Measurements from ENCODE around the gene DPF3. TPM values are rescaled to one million over a fixed set of nuclear protein-coding genes. Genes with fewer than 3 reads are reported as not detected.
A peak's percentile ranks its signal among the peaks of the same experiment; 100 is the strongest.

DPF3 gene
- total and polyA plus RNA-seq, 2 donors from 2014 or later, result 2.3 to 2.8 TPM

DNA sequence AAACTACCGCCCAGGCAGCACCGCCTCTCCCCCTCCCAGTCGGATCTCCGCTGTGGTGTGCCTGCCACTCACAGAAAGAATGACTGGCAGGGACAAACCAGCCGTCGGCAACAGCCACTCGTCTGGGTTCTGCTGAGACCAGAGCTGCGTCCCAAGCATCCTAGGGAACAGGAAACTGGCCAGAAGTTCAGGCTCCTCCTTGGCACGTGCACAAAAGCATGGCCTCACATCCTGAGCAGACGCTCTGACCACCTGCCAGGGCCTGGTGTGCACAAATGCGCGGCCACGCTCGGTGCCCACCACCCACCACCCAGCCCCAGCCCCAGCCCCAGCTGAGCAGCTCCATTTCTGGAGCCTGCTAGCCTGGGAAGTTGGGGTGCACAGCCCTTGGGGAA is 214.8 kb downstream of the DPF3 start:
- H3K9ac ChIP-seq (ENCODE audit: low read length in 3 of 3), result no peak overlapping the region
- no peak for TF ChIP-seq CTCF (IDR thresholded peaks at IDR 0.05; ENCODE audit: borderline replicate concordance, extremely low read depth, insufficient read depth)
- no peaks in the 10 kb centered on the region for H3K4me1 ChIP-seq (ENCODE audit: control insufficient read depth in 2 of 3, insufficient read depth in 2 of 3, low read depth in 1 of 3, low read length in 3 of 3)
- FAIRE-seq (no peak), DNase-seq (peak in 2 of 5 donors; percentile 43 to 67)
- no peaks in the 10 kb centered on the region for H3K9me3 ChIP-seq (ENCODE audit: control insufficient read depth in 2 of 3, insufficient read depth in 1 of 3, low read length in 3 of 3)
- H3K27ac ChIP-seq (ENCODE audit: low read depth in 2 of 2, low read length in 2 of 2), result no peak overlapping the region
- no peak overlapping the region for H3K4me3 ChIP-seq (ENCODE audit: low read length in 3 of 3)
- intact Hi-C loops (cut with DNase I), result no loop called here
- H3K27me3 ChIP-seq (ENCODE audit: control insufficient read depth, insufficient read depth, low read length), result no peaks in the 10 kb centered on the region
- peaks cover 0 to 2% (median 0%) of the 10 kb centered on the region in 3 donors for H3K36me3 ChIP-seq (ENCODE audit: control insufficient read depth in 2 of 3, insufficient read depth in 3 of 3, low read length in 3 of 3)

GRCh38 chr14:72678356-72678755 is 215.5 kb downstream of the DPF3 start:
- FAIRE-seq (no peak), DNase-seq (no peak)
- no peak overlapping the region for H3K4me3 ChIP-seq (ENCODE audit: low read length in 3 of 3)
- no peak overlapping the region for H3K27ac ChIP-seq (ENCODE audit: low read depth in 2 of 2, low read length in 2 of 2)
- intact Hi-C loops (cut with DNase I), result no loop called here
- no peak overlapping the region for H3K9ac ChIP-seq (ENCODE audit: low read length in 3 of 3)
- H3K27me3 ChIP-seq (ENCODE audit: control insufficient read depth, insufficient read depth, low read length), result no peaks in the 10 kb centered on the region
- H3K36me3 ChIP-seq (ENCODE audit: control insufficient read depth in 2 of 3, insufficient read depth in 3 of 3, low read length in 3 of 3), result peaks cover 0 to 10% (median 0%) of the 10 kb centered on the region in 3 donors
- no peaks in the 10 kb centered on the region for H3K9me3 ChIP-seq (ENCODE audit: control insufficient read depth in 2 of 3, insufficient read depth in 1 of 3, low read length in 3 of 3)
- no peaks in the 10 kb centered on the region for H3K4me1 ChIP-seq (ENCODE audit: control insufficient read depth in 2 of 3, insufficient read depth in 2 of 3, low read depth in 1 of 3, low read length in 3 of 3)
- TF ChIP-seq CTCF (IDR thresholded peaks at IDR 0.05; ENCODE audit: borderline replicate concordance, extremely low read depth, insufficient read depth), result no peak

GRCh38 chr14:72677664-72678063 is 216.2 kb downstream of the DPF3 start:
- no peaks in the 10 kb centered on the region for H3K27me3 ChIP-seq (ENCODE audit: control insufficient read depth, insufficient read depth, low read length)
- H3K4me1 ChIP-seq (ENCODE audit: control insufficient read depth in 2 of 3, insufficient read depth in 2 of 3, low read depth in 1 of 3, low read length in 3 of 3), result no peaks in the 10 kb centered on the region
- H3K27ac ChIP-seq (ENCODE audit: low read depth in 2 of 2, low read length in 2 of 2), result no peak overlapping the region
- TF ChIP-seq CTCF (IDR thresholded peaks at IDR 0.05; ENCODE audit: borderline replicate concordance, extremely low read depth, insufficient read depth), result no peak
- H3K36me3 ChIP-seq (ENCODE audit: control insufficient read depth in 2 of 3, insufficient read depth in 3 of 3, low read length in 3 of 3), result peaks cover 0 to 15% (median 0%) of the 10 kb centered on the region in 3 donors
- no peak overlapping the region for H3K9ac ChIP-seq (ENCODE audit: low read length in 3 of 3)
- H3K4me3 ChIP-seq (ENCODE audit: low read length in 3 of 3), result no peak overlapping the region
- intact Hi-C loops (cut with DNase I), result no loop called here
- FAIRE-seq (no peak), DNase-seq (no peak)
- no peaks in the 10 kb centered on the region for H3K9me3 ChIP-seq (ENCODE audit: control insufficient read depth in 2 of 3, insufficient read depth in 1 of 3, low read length in 3 of 3)

GRCh38 chr14:72675126-72675525 is 218.8 kb downstream of the DPF3 start:
- H3K9ac ChIP-seq (ENCODE audit: low read length in 3 of 3), result no peak overlapping the region
- H3K9me3 ChIP-seq (ENCODE audit: control insufficient read depth in 2 of 3, insufficient read depth in 1 of 3, low read length in 3 of 3), result no peaks in the 10 kb centered on the region
- H3K4me1 ChIP-seq (ENCODE audit: control insufficient read depth in 2 of 3, insufficient read depth in 2 of 3, low read depth in 1 of 3, low read length in 3 of 3), result no peaks in the 10 kb centered on the region
- FAIRE-seq (no peak), DNase-seq (no peak)
- peaks cover 0 to 24% (median 0%) of the 10 kb centered on the region in 3 donors for H3K36me3 ChIP-seq (ENCODE audit: control insufficient read depth in 2 of 3, insufficient read depth in 3 of 3, low read length in 3 of 3)
- TF ChIP-seq CTCF (IDR thresholded peaks at IDR 0.05; ENCODE audit: borderline replicate concordance, extremely low read depth, insufficient read depth), result no peak
- no peaks in the 10 kb centered on the region for H3K27me3 ChIP-seq (ENCODE audit: control insufficient read depth, insufficient read depth, low read length)
- H3K4me3 ChIP-seq (ENCODE audit: low read length in 3 of 3), result no peak overlapping the region
- H3K27ac ChIP-seq (ENCODE audit: low read depth in 2 of 2, low read length in 2 of 2), result no peak overlapping the region
- intact Hi-C loops (cut with DNase I), result no loop called here
